ENCODE measurements around the gene MMP15. TPM values are rescaled to one million over a fixed set of nuclear protein-coding genes. Genes with fewer than 3 reads are reported as not detected.

MMP15 gene
- total and polyA plus RNA-seq, 2 of the 4 experiments (the other 2 are of a cell fraction), result 0.18 to 0.56 TPM

DNA sequence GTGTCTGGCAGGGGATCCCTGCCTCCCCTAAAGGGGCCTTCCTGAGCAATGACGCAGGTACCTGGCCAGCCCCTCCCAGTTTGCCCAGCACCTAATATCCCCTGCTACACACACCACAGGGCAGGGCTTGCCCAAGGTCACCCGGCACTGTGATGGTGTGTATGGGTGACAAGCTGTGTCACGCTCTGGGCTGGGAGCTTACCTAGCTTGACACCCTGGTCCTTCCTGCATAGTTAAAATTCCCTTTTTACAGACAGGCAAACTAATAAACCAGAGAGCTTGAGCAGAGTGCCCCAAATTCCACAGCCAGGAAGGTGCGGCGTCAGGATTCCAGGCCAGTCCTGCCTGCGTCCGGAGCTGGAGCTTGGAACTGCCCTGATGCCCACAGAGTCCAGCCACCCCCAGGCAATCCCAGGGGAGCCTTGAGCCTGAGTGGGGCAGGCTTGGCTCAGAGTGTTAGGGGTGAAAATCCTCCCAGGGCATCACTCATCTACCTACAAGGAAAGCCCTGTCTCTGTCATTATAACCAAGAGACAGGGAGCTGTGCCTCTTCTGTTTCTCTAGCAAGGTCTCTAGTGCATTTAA, 18.1 kb downstream of the MMP15 start:
- no peaks in the 10 kb centered on the region for H3K36me3 ChIP-seq (ENCODE audit: control insufficient read depth, insufficient read depth, low read length)
- BruUV-seq (replicated peaks), result no TSS peak
- no peaks in the 10 kb centered on the region for H3K9me1 ChIP-seq (ENCODE audit: insufficient read depth, low read length)
- ChIA-PET CTCF (no interaction called here), POLR2A (ENCODE audit: unreplicated experiment) (no interaction called here)
- WGBS, 2 experiments (ENCODE audit: extremely low coverage in 2 of 2, insufficient read length in 1 of 2), result no CpG with 5 or more reads among the region's 7 CpGs
- no peak overlapping the region for H3K9ac ChIP-seq (ENCODE audit: low read depth, low read length)
- H4K5ac ChIP-seq (ENCODE audit: low read depth, low read length), result no peak overlapping the region
- H3K4ac ChIP-seq (ENCODE audit: low read depth, low read length), result no peak overlapping the region
- H3K4me2 ChIP-seq (ENCODE audit: low read depth, low read length), result no peak overlapping the region
- peaks cover 1% of the 10 kb centered on the region; the same call in 1 of the 2 replicates for H3K27me3 ChIP-seq (ENCODE audit: control insufficient read depth, insufficient read depth, low read length)
- H3K4me1 ChIP-seq (ENCODE audit: control insufficient read depth, insufficient read depth, low read length), result no peaks in the 10 kb centered on the region
- H3K18ac ChIP-seq (ENCODE audit: low read depth, low read length), result no peak overlapping the region
- DNase-seq (no peak), ATAC-seq (ENCODE audit: low read depth) (no peak; the same call in 1 of the 2 replicates)
- H3K79me1 ChIP-seq (ENCODE audit: low read depth in 1 of 2, low read length in 2 of 2), result no peaks in the 10 kb centered on the region
- H2BK120ac ChIP-seq (ENCODE audit: low read depth, low read length), result no peak overlapping the region
- dilution Hi-C loops (cut with HindIII; ENCODE audit: low sequenced_read_pairs, unreplicated experiment) (no loop called here), intact Hi-C loops (cut with micrococcal nuclease) (no loop called here), in situ Hi-C loops (cut with MboI; ENCODE audit: low sequenced_read_pairs) (no loop called here)
- H4K20me1 ChIP-seq (ENCODE audit: insufficient read depth, low read length), result no peaks in the 10 kb centered on the region
- H2AFZ ChIP-seq (replicated peaks; ENCODE audit: low read length, poor library complexity), result no peak overlapping the region
- no peak for TF ChIP-seq POLR2A (IDR thresholded peaks at IDR 0.05; ENCODE audit: low read depth, low read length)
- no peak for TF ChIP-seq RCOR1 (IDR thresholded peaks at IDR 0.05; ENCODE audit: insufficient replicate concordance, low read length)
- TF ChIP-seq SMC3 (IDR thresholded peaks at IDR 0.05; ENCODE audit: low read depth, low read length), result no peak
- TF ChIP-seq RAD21 (IDR thresholded peaks at IDR 0.05; ENCODE audit: low read length), result no peak
- TF ChIP-seq CHD1 (IDR thresholded peaks at IDR 0.05; ENCODE audit: low read depth, low read length), result no peak
- TF ChIP-seq USF2 (IDR thresholded peaks at IDR 0.05; ENCODE audit: low read depth, low read length), result no peak
- no peak for TF ChIP-seq BHLHE40 (IDR thresholded peaks at IDR 0.05; ENCODE audit: low read depth, low read length)
- TF ChIP-seq NFE2L2 (IDR thresholded peaks at IDR 0.05; ENCODE audit: low read depth, low read length), result no peak
- no peak overlapping the region for H4K91ac ChIP-seq (ENCODE audit: insufficient read depth, low read depth, low read length)
- no peak overlapping the region for H3K56ac ChIP-seq (ENCODE audit: extremely low read depth, insufficient read depth, low read length)
- H2BK5ac ChIP-seq (ENCODE audit: low read depth, low read length, poor library complexity, severe bottlenecking), result no peak overlapping the region
- H2AK5ac ChIP-seq (ENCODE audit: low read depth, low read length), result no peak overlapping the region
- no peak overlapping the region for H4K8ac ChIP-seq (ENCODE audit: low read depth in 2 of 2, low read length in 2 of 2)
- no peak overlapping the region for H2BK20ac ChIP-seq (ENCODE audit: low read depth, low read length)
- no peak overlapping the region for H3K27ac ChIP-seq (ENCODE audit: insufficient read depth, low read length)
- H3K14ac ChIP-seq (replicated peaks; ENCODE audit: low read depth, low read length), result no peak overlapping the region
- no peak overlapping the region for H3K23ac ChIP-seq (ENCODE audit: low read depth, low read length)
- H2AK9ac ChIP-seq (replicated peaks; ENCODE audit: low read depth, low read length, poor library complexity), result no peak overlapping the region
- H2BK15ac ChIP-seq (ENCODE audit: low read depth, low read length), result no peak overlapping the region
- H3K9me3 ChIP-seq (ENCODE audit: control insufficient read depth, insufficient read depth, low read length), result no peaks in the 10 kb centered on the region
- H3K4me3 ChIP-seq (ENCODE audit: insufficient read depth, low read depth, low read length), result no peak overlapping the region

Data from IMR-90 (cell line).